HG03139 (cell line): ENCODE measurements around the gene PRPF40A.
A peak's percentile ranks its signal among the peaks of the same experiment; 100 is the strongest.
"Not testable (repeated sequence)": the region's sequence is repeated elsewhere in the genome, so short reads cannot be mapped to it uniquely, and the experiment has no call there.

Experiments used
- ATAC-seq: cut with Tn5 transposase; IDR thresholded peaks from one replicate; pipeline ENCODE4 v1.9.1; 2021; ENCODE audit not compliant: unreplicated experiment

The PRPF40A gene

GRCh38 chr2:152717228-152718075 is at the start of gene PRPF40A:
TSS of gene PRPF40A (minus strand) at chr2:152717461. CDS start at chr2:152717439, 22 bp downstream.
- ATAC-seq = peak; percentile 64

GRCh38 chr2:152766928-152767327 is 49.7 kb upstream of the PRPF40A start:
- ATAC-seq = no peak

- ATAC-seq = no peak
These were observed 46.4 kb upstream of the PRPF40A start for GRCh38 chr2:152763651-152764050.

GRCh38 chr2:152763208-152763607 is 45.9 kb upstream of the PRPF40A start:
- ATAC-seq = not testable (repeated sequence)

- ATAC-seq = no peak
These were observed 44.9 kb upstream of the PRPF40A start for GRCh38 chr2:152762202-152762601.

GRCh38 chr2:152761214-152761613 is 44.0 kb upstream of the PRPF40A start:
- no peak for ATAC-seq

- ATAC-seq = no peak
These were observed 42.2 kb upstream of the PRPF40A start for GRCh38 chr2:152759290-152760072.

- ATAC-seq = no peak
These were observed 37.8 kb upstream of the PRPF40A start for GRCh38 chr2:152755029-152755428.

GRCh38 chr2:152747751-152748150 is 30.5 kb upstream of the PRPF40A start:
- ATAC-seq = not testable (repeated sequence)

- ATAC-seq = peak; percentile 54
These were observed 25.7 kb upstream of the PRPF40A start for GRCh38 chr2:152743002-152743401.

- ATAC-seq = peak; percentile 75
These were observed 23.6 kb upstream of the PRPF40A start for GRCh38 chr2:152740743-152741328.

GRCh38 chr2:152739705-152740104 is 22.4 kb upstream of the PRPF40A start:
- ATAC-seq = not testable (repeated sequence)

- ATAC-seq = no peak
These were observed 21.2 kb upstream of the PRPF40A start for GRCh38 chr2:152738438-152738837.

GRCh38 chr2:152737509-152737908 is 20.2 kb upstream of the PRPF40A start:
- ATAC-seq = not testable (repeated sequence)

- peak; percentile 88 for ATAC-seq
These were observed 13.5 kb upstream of the PRPF40A start for GRCh38 chr2:152730591-152731333.

- no peak for ATAC-seq
These were observed 12.6 kb upstream of the PRPF40A start for GRCh38 chr2:152729844-152730243.

- no peak for ATAC-seq
These were observed 6.7 kb upstream of the PRPF40A start for GRCh38 chr2:152723918-152724317.

GRCh38 chr2:152722639-152723038 is 5.4 kb upstream of the PRPF40A start:
- ATAC-seq = not testable (repeated sequence)

GRCh38 chr2:152720794-152721193 is 3.5 kb upstream of the PRPF40A start:
- no peak for ATAC-seq

- ATAC-seq = peak; percentile 19
These were observed 1.8 kb upstream of the PRPF40A start for GRCh38 chr2:152718909-152719645.
